Endometrial microvascular endothelial cells (primary cell): ENCODE results near the gene TP53. TPM values are rescaled to one million over a fixed set of nuclear protein-coding genes. Genes with fewer than 3 reads are reported as not detected.

Source experiments
- total RNA-seq: library from RNA; depleted of rRNA; stranded (reverse); fragments of >200 nt; gene quantifications from one replicate; pipeline ENCODE4 v1.2.3, GENCODE V29; 2015; ENCODE audit errors: inconsistent ontology term

Gene TP53
- total RNA-seq, 1 donor from 2014 or later, result 57.6 TPM

Other genes starting within 250 kb of the TP53 start
- not detected for gene FGF11, start 248.0 kb downstream of the TP53 start, total RNA-seq
- gene CHRNB1, start 242.4 kb downstream of the TP53 start, total RNA-seq, result 14.1 TPM
- 23.1 TPM for gene ZBTB4, start 207.9 kb downstream of the TP53 start, total RNA-seq
- gene SLC35G6, start 206.0 kb downstream of the TP53 start, total RNA-seq, result not detected
- gene POLR2A, start 203.1 kb downstream of the TP53 start, total RNA-seq, result 40.6 TPM
- 9.5 TPM for gene TNFSF12, start 138.4 kb downstream of the TP53 start, total RNA-seq
- gene TNFSF13, start 128.7 kb downstream of the TP53 start, total RNA-seq, result 2.1 TPM
- 113 TPM for gene SENP3, start 125.6 kb downstream of the TP53 start, total RNA-seq
- 22.9 TPM for gene CD68, start 107.9 kb downstream of the TP53 start, total RNA-seq
- gene MPDU1, start 103.6 kb downstream of the TP53 start, total RNA-seq, result 328 TPM
- gene SOX15, start 97.4 kb downstream of the TP53 start, total RNA-seq, result not detected
- gene FXR2, start 72.6 kb downstream of the TP53 start, total RNA-seq, result 29.0 TPM
- gene SAT2, start 59.7 kb downstream of the TP53 start, total RNA-seq, result 48.7 TPM
- gene SHBG, start 57.4 kb downstream of the TP53 start, total RNA-seq, result not detected
- gene ATP1B2, start 36.6 kb downstream of the TP53 start, total RNA-seq, result not detected
- gene WRAP53, start 987 bp upstream of the TP53 start, total RNA-seq, result 24.4 TPM
- gene EFNB3, start 17.7 kb upstream of the TP53 start, total RNA-seq, result not detected
- gene DNAH2, start 30.3 kb upstream of the TP53 start, total RNA-seq, result 1.1 TPM
- 1.3 TPM for gene KDM6B, start 146.7 kb upstream of the TP53 start, total RNA-seq
- gene TMEM88, start 167.6 kb upstream of the TP53 start, total RNA-seq, result 148 TPM
- 52.5 TPM for gene NAA38, start 170.1 kb upstream of the TP53 start, total RNA-seq
- 7.6 TPM for gene CYB5D1, start 170.5 kb upstream of the TP53 start, total RNA-seq
- gene CHD3, start 201.3 kb upstream of the TP53 start, total RNA-seq, result 46.3 TPM
- gene RNF227, start 228.8 kb upstream of the TP53 start, total RNA-seq, result not detected
- 3.7 TPM for gene KCNAB3, start 242.4 kb upstream of the TP53 start, total RNA-seq
- 76.8 TPM for gene TRAPPC1, start 244.5 kb upstream of the TP53 start, total RNA-seq
- 39.1 TPM for gene CNTROB, start 244.7 kb upstream of the TP53 start, total RNA-seq